Erythroblast (primary cell): Measurements from ENCODE around the gene LRRC47.
"Not testable (repeated sequence)": the region's sequence is repeated elsewhere in the genome, so short reads cannot be mapped to it uniquely, and the experiment has no call there.

ENCODE experiments used
- DNase-seq, 2 experiments: peaks; one replicate each; lab custom pipeline; 2025; lab: John Stamatoyannopoulos, UW
- GATA1 ChIP-seq: IDR thresholded peaks from 2 replicates; pipeline ENCODE4 v1.6.1; 2011; ENCODE audit warnings: low read depth, mild to moderate bottlenecking, control low read depth, low read length, moderate library complexity
- POLR2A ChIP-seq: IDR thresholded peaks from 2 replicates; pipeline ENCODE4 v1.6.1; 2011; ENCODE audit warnings: mild to moderate bottlenecking, low read length

The LRRC47 gene

DNA sequence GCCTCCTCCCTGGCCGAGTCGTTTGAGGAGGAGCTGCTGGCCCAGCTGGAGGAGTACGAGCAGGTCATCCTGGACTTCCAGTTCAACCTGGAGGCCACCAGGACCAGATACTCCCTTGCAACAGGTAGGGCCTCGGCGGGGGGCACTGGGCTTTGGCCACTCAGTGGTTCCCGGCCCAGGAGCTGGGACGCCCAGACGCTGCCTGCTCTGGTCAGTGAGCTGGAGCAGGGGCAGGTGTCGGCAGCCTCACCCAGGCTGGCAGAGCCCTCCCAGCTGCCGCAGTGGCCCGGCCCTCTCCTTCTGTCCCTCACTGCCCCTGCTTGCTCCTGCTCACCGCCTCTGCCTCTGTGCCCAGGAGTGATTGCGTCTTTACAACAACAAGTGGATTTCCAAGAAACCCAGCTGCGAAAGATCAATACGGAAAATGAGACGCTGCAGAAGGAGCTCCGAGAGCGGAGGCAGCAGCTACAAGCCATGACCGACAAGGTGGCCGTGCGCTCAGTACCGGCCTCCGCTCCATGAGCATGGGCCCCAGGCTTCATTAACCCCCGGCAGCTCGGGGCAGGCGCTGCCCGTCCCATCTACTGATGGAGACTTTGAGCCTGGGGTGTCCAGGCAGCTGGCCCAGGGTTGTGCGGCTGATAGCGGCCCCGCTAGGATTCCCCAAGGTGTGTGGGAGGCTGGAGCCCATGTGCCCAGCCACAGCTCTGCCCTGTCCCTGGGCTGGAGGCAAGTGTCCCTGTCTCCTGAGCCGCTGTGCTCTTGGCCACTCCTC is 32.8 kb downstream of the LRRC47 start:
- no peak for DNase-seq
- no peak for TF ChIP-seq GATA1

GRCh38 chr1:3762873-3763228 is 33.4 kb downstream of the LRRC47 start:
- no peak for DNase-seq
- TF ChIP-seq POLR2A (no peak), GATA1 (no peak)

DNA sequence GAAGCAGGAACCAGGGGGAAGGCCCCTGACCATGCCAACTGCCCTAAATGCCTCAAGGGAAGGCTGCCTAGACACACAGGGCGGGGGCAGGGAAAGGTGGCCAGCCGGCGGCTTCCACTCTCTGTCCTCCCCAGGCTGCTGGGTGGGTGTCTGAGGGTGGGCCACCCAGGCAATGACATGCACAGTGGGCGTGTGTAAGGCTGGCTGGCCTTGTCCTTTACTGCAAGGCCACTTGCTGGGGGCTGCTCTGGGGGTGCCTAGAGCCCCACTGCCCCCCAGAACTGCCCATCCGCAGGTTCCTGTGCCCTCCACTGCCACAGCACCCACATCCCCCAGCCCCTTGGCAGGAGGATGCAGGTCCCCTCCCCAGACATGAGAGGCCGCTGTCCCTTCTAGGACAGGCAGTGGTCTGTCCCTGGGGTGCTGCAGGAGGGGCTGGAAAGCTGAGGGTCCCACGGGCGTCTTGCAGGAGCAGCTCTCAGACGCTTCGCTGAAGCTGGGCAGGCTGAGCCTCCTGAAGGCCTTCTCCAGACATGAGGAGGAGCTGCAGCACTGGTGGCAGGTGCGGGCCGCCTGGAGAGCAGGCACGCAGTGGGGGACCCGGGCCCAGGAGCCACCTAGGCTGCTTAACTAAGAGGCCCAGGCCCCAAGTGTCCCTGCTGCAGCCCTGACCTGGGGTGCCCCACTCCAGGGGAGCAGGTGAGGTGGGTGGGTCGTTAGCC is 34.0 kb downstream of the LRRC47 start:
- TF ChIP-seq POLR2A (peak; percentile 8), GATA1 (no peak)
- DNase-seq: no peak

- no peak for TF ChIP-seq POLR2A
- no peak for TF ChIP-seq GATA1
- no peak for DNase-seq
Measured at GRCh38 chr1:3761296-3762010, 34.8 kb downstream of the LRRC47 start.

GRCh38 chr1:3759796-3760195 is 36.5 kb downstream of the LRRC47 start:
- TF ChIP-seq POLR2A (peak; percentile 66), GATA1 (peak; percentile 65)

GRCh38 chr1:3759164-3759563 is 37.1 kb downstream of the LRRC47 start:
- TF ChIP-seq GATA1 (no peak), POLR2A (no peak)
- no peak for DNase-seq

More at GRCh38 chr1:3759796-3760195, 36.5 kb downstream of the LRRC47 start:
- DNase-seq: peak; percentile 78 to 93

GRCh38 chr1:3756394-3756793 is 39.9 kb downstream of the LRRC47 start:
- DNase-seq: no peak
- no peak for TF ChIP-seq GATA1
- no peak for TF ChIP-seq POLR2A

- TF ChIP-seq GATA1 (no peak), POLR2A (no peak)
- DNase-seq: no peak
Measured at GRCh38 chr1:3753656-3754454, 42.4 kb downstream of the LRRC47 start.

DNA sequence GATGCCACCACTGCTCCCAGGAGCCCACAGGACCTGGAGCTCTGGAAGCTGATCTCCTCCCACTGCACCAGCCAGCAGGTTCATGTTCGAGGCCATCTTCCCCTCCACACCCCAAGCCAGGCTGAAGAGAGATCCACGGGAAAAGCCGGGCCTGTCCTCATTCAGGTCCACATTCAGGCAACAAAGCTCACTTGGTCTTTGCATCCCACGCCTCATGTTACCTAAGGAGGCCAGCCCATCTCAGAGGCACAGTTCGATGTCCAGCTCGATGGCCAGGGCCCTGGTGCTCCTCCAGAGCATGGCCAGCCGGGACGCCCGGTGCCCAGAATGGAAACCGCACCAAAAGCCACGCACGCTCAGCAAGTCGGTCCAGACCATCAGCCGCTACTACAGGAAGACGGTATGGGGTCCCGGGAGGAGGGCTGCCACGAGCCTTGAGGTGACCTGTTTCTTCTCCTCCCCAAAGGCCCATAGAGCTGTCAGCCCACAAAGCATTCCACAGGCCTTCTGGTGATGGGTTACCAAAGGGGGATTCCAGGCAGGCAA is 43.8 kb downstream of the LRRC47 start, which contains the start of gene CCDC27:
CCDC27 (plus strand) TSS at position 51 of the 546 bp plus-strand sequence; CDS start at position 83, 32 bp downstream.
- TF ChIP-seq GATA1: no peak
- no peak for TF ChIP-seq POLR2A
- DNase-seq: no peak

- peak; percentile 39 for TF ChIP-seq POLR2A
- no peak for TF ChIP-seq GATA1
- DNase-seq: peak; percentile 51 to 76
Measured at GRCh38 chr1:3750741-3751140, 45.6 kb downstream of the LRRC47 start.

- DNase-seq: no peak
- TF ChIP-seq GATA1 (no peak), POLR2A (no peak)
Measured at GRCh38 chr1:3749512-3749911, 46.8 kb downstream of the LRRC47 start.

DNA sequence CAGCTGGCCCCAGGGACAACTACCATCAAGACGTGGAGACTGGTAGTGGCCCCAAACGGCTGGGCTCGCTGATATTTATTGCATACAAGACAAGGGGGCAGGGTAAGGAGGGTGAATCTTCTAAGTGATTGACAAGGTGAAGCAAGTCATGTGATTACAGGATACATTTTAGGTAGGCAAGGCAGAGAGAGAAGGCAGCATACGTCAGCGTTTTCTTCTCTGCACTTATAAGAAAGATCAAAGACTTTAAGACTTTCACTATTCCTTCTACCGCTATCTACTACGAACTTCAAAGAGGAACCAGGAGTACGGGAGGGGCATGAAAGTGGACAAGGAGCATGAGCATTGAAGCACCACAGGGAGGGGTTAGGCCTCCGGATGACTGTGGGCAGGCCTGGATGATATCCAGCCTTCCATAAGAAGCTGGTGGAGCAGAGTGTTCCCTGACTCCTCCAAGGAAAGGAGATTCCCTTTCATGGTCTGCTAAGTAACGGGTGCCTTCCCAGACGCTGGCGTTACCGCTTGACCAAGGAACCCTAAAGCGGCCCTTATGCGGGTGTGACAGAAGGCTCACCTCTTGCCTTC is 47.9 kb downstream of the LRRC47 start:
- not testable (repeated sequence) for DNase-seq

DNA sequence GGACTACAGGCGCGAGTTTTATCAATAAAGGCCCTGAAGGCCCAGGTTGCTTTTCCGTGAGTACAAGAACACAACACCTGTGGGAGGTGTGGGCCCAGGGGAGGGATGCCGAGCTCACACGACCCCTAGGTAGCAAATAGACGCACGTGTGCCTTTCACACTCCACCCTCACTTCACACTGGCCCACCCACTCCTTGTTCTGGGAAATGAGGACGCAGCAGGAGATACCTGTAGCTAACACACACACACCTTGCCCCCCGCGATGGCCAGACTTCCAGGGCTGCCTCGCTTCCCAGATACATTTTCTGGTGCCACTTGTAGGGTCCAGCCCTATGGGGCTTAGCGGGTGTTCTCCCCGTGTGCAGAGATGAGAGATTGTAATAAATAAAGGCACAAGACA is 48.4 kb downstream of the LRRC47 start:
- no peak for TF ChIP-seq POLR2A
- no peak for TF ChIP-seq GATA1
- DNase-seq: no peak
